GM23338 (cell line): ENCODE results near the gene MRPL52. TPM values are rescaled to one million over a fixed set of nuclear protein-coding genes. Genes with fewer than 3 reads are reported as not detected.

Source experiments
- ATAC-seq: fragments of 200-7000 bp; cut with Tn5 transposase; 3 replicates; pipeline ENCODE4 v1.9.1; 2020
- DNase-seq: peaks from one replicate; pipeline ENCODE4 v3.0.0-alpha.2; 2015; ENCODE audit warnings: low spot score
- H2AFZ ChIP-seq: fragments of 200-600 bp; sonication (generic); 2 replicates; pipeline ENCODE4 v1.8.0; 2016; ENCODE audit warnings: antibody characterized with exemption, mild to moderate bottlenecking, moderate library complexity
- H3F3A ChIP-seq: fragments of 200-600 bp; sonication (generic); replicated peaks from 2 replicates; pipeline ENCODE4 v1.8.0; 2017; ENCODE audit warnings: antibody characterized with exemption, mixed run types, low read depth
- H3K27ac ChIP-seq: fragments of 200-600 bp; sonication (generic); 2 replicates; pipeline ENCODE4 v1.6.1; 2016; ENCODE audit warnings: low read depth
- H3K27me3 ChIP-seq: fragments of 200-600 bp; sonication (generic); 2 replicates; pipeline ENCODE4 v1.8.0; 2016; ENCODE audit warnings: mild to moderate bottlenecking, mixed run types, moderate library complexity; ENCODE audit not compliant: insufficient read depth
- H3K36me3 ChIP-seq: fragments of 200-600 bp; sonication (generic); 2 replicates; pipeline ENCODE4 v1.8.0; 2016; ENCODE audit warnings: mild to moderate bottlenecking; ENCODE audit not compliant: insufficient read depth
- H3K4me1 ChIP-seq: fragments of 200-600 bp; sonication (generic); 2 replicates; pipeline ENCODE4 v1.8.0; 2016; ENCODE audit warnings: mild to moderate bottlenecking, moderate library complexity; ENCODE audit not compliant: insufficient read depth
- H3K4me2 ChIP-seq: fragments of 200-600 bp; sonication (generic); 2 replicates; pipeline ENCODE4 v1.7.1; 2017; ENCODE audit warnings: mixed run types
- H3K4me3 ChIP-seq: fragments of 200-600 bp; sonication (generic); 2 replicates; pipeline ENCODE4 v1.6.1; 2016; ENCODE audit warnings: mixed run types
- H3K79me2 ChIP-seq: fragments of 200-600 bp; sonication (generic); replicated peaks from 2 replicates; pipeline ENCODE4 v1.8.0; 2017; ENCODE audit warnings: mild to moderate bottlenecking; ENCODE audit not compliant: insufficient read depth
- H3K9me2 ChIP-seq: fragments of 200-600 bp; sonication (generic); 2 replicates; pipeline ENCODE4 v1.8.0; 2017; ENCODE audit not compliant: insufficient read depth
- H4K20me1 ChIP-seq: fragments of 200-600 bp; sonication (generic); replicated peaks from 2 replicates; pipeline ENCODE4 v1.8.0; 2017; ENCODE audit warnings: mild to moderate bottlenecking; ENCODE audit not compliant: insufficient read depth
- H3K27ac Mint-ChIP-seq: 2 replicates; pipeline ENCODE4 v1.8.0; 2020; ENCODE audit warnings: inconsistent platforms, mild to moderate bottlenecking, moderate library complexity, mixed read lengths
- H3K27me3 Mint-ChIP-seq: 3 replicates; pipeline ENCODE4 v1.8.0; 2022; ENCODE audit warnings: low read depth, mild to moderate bottlenecking, moderate library complexity, mixed read lengths, inconsistent platforms; ENCODE audit not compliant: insufficient read depth, poor library complexity
- H3K36me3 Mint-ChIP-seq: 3 replicates; pipeline ENCODE4 v1.8.0; 2021; ENCODE audit warnings: low read depth, mild to moderate bottlenecking, inconsistent platforms, moderate library complexity, mixed read lengths
- H3K4me1 Mint-ChIP-seq: 3 replicates; pipeline ENCODE4 v1.8.0; 2020; ENCODE audit warnings: mild to moderate bottlenecking, inconsistent platforms, mixed read lengths
- H3K4me3 Mint-ChIP-seq: 3 replicates; pipeline ENCODE4 v1.8.0; 2021; ENCODE audit warnings: moderate library complexity, mild to moderate bottlenecking, inconsistent platforms, mixed read lengths
- H3K9me3 Mint-ChIP-seq: 3 replicates; pipeline ENCODE4 v1.8.0; 2020; ENCODE audit warnings: moderate library complexity, mild to moderate bottlenecking, inconsistent platforms, mixed read lengths
- CREB1 ChIP-seq: fragments of 250-450 bp; sonication (Bioruptor Pico); IDR thresholded peaks from 2 replicates; pipeline ENCODE4 v1.5.0; 2020; ENCODE audit warnings: low read depth, mild to moderate bottlenecking, moderate library complexity
- EZH2 ChIP-seq: fragments of 200-600 bp; sonication (generic); IDR thresholded peaks from one replicate; pipeline ENCODE4 v1.8.0; 2017; ENCODE audit warnings: antibody characterized with exemption, mild to moderate bottlenecking, low read depth; ENCODE audit not compliant: unreplicated experiment
- EZH2phosphoT487 ChIP-seq: fragments of 200-600 bp; sonication (generic); IDR thresholded peaks from one replicate; pipeline ENCODE4 v1.8.1; 2018; ENCODE audit warnings: antibody characterized with exemption; ENCODE audit not compliant: unreplicated experiment
- JUNB ChIP-seq: IDR thresholded peaks from one replicate; pipeline ENCODE4 v1.6.1; 2016; ENCODE audit warnings: antibody characterized with exemption; ENCODE audit not compliant: unreplicated experiment
- NANOG ChIP-seq: IDR thresholded peaks from 2 replicates; pipeline ENCODE4 v1.6.1; 2016; ENCODE audit warnings: antibody characterized with exemption, borderline replicate concordance
- POLR2AphosphoS5 ChIP-seq: IDR thresholded peaks from 2 replicates; pipeline ENCODE4 v1.6.1; 2016; ENCODE audit warnings: antibody characterized with exemption, low read depth
- STAT1 ChIP-seq: IDR thresholded peaks from one replicate; pipeline ENCODE4 v1.6.1; 2016; ENCODE audit warnings: antibody characterized with exemption; ENCODE audit not compliant: unreplicated experiment
- ZNF331 ChIP-seq: fragments of 250-450 bp; sonication (Bioruptor Pico); IDR thresholded peaks from 2 replicates; pipeline ENCODE4 v1.5.0; 2020; ENCODE audit warnings: low read depth, mild to moderate bottlenecking, moderate library complexity
- polyA plus RNA-seq: library from polyadenylated mRNA; unstranded; fragments of >200 nt; fragmentation: Nextera tagmentation; extraction: Ambion mirVana; gene quantifications from 2 replicates; pipeline ENCODE4 v1.2.1, GENCODE V29; 2016
- total RNA-seq: library from RNA; depleted of rRNA; stranded (reverse); fragments of >200 nt; shearing (Covaris generic); gene quantifications from 2 replicates; pipeline ENCODE4 v1.2.3, GENCODE V29; 2014
- TF ChIP-seq, protein P1 (sequence below): IDR thresholded peaks from 2 replicates; pipeline ENCODE4 v1.6.1; 2016; ENCODE audit warnings: antibody characterized with exemption
- TF ChIP-seq, protein P2 (sequence below), 2 experiments: fragments of 200-600 bp in 1 of 2; sonication (generic) in 1 of 2; conservative IDR thresholded peaks; 2 replicates each; pipeline versions ENCODE4 v1.5.1 to v1.6.1; 2016 to 2017; ENCODE audit warnings: antibody characterized with exemption in 2 of 2, low read depth in 2 of 2, mild to moderate bottlenecking in 2 of 2, moderate library complexity in 1 of 2
- TF ChIP-seq, protein P3 (sequence below): IDR thresholded peaks from one replicate; pipeline ENCODE4 v1.6.1; 2018; ENCODE audit warnings: antibody characterized with exemption; ENCODE audit not compliant: unreplicated experiment

The MRPL52 gene
- total and polyA plus RNA-seq, 2 experiments from 2014 or later, result 131 to 617 TPM

DNA sequence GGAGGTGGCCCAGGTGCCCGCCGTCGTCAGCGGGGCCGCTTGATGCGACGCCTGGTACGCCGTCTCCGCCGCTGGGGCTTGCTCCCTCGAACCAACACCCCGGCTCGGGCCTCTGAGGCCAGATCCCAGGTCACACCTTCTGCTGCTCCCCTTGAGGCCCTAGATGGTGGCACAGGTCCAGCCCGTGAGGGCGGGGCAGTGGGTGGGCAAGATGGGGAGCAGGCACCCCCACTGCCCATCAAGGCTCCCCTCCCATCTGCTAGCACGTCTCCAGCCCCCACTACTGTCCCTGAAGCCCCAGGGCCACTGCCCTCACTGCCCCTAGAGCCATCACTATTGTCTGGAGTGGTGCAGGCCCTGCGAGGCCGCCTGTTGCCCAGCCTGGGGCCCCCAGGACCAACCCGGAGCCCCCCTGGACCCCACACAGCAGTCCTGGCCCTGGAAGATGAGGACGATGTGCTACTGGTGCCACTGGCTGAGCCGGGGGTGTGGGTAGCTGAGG is 47.4 kb downstream of the MRPL52 start (continued):
- TF ChIP-seq, protein P1, sequence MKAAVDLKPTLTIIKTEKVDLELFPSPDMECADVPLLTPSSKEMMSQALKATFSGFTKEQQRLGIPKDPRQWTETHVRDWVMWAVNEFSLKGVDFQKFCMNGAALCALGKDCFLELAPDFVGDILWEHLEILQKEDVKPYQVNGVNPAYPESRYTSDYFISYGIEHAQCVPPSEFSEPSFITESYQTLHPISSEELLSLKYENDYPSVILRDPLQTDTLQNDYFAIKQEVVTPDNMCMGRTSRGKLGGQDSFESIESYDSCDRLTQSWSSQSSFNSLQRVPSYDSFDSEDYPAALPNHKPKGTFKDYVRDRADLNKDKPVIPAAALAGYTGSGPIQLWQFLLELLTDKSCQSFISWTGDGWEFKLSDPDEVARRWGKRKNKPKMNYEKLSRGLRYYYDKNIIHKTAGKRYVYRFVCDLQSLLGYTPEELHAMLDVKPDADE, result no peak
- TF ChIP-seq, protein P2, sequence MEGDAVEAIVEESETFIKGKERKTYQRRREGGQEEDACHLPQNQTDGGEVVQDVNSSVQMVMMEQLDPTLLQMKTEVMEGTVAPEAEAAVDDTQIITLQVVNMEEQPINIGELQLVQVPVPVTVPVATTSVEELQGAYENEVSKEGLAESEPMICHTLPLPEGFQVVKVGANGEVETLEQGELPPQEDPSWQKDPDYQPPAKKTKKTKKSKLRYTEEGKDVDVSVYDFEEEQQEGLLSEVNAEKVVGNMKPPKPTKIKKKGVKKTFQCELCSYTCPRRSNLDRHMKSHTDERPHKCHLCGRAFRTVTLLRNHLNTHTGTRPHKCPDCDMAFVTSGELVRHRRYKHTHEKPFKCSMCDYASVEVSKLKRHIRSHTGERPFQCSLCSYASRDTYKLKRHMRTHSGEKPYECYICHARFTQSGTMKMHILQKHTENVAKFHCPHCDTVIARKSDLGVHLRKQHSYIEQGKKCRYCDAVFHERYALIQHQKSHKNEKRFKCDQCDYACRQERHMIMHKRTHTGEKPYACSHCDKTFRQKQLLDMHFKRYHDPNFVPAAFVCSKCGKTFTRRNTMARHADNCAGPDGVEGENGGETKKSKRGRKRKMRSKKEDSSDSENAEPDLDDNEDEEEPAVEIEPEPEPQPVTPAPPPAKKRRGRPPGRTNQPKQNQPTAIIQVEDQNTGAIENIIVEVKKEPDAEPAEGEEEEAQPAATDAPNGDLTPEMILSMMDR (conservative IDR thresholded peaks at IDR 0.05; ENCODE audit: low read depth in 2 of 2), result no peak
- TF ChIP-seq STAT1 (no peak), CREB1 (no peak), EZH2 (no peak)

DNA sequence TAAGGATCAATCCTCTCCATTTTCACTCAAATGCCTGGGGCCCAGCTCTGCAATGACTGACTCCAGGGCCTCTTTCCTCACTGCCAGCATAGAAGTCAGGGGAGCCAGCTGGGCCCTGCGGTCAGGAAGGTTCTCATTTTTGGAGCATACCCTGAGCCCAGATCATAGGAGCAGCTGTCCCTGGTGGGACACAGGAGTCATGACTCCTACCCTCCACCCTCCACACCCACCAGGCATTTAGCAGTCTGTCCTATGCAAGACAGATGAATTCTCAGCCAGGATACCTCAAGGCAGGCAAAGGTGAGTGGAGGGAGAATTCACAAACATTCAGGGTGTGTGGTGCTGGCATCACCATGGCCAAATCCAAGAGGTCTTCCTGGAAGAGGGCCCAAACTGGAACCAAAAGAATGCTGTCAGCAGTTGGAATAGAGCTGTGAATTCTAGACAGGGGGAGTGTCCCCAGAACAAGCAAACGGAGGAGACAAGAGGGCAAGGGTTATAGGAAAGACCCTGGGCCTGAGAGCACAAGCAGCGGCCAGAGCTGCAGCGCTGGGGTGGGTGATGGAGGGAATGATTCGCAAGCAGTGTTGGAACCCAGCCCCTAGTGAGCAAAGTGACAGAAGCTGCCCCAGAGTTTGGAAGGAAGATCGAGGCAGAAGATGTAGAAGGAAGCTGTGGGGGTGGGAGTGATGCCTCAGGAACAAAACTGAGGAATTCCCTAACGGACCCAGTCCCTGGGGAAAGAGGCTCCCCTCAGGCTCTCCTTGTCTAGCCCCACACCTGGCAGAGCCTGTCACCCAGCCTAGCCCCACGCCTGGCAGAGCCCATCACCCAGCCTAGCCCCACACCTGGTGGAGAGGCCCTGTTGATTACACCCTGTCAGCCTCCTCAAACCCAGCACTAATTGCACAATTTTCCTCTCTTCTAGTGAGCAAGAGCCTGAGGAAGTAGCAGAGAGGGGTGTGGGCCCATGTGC is 48.9 kb downstream of the MRPL52 start:
- Mint-ChIP-seq H3K4me3 (no peak overlapping the region; the same call in 2 of the 3 replicates), H3K27ac (no peak overlapping the region), H3K36me3 (peaks cover 18% of the 10 kb centered on the region), H3K9me3 (no peaks in the 10 kb centered on the region), H3K27me3 (peaks cover 14% of the 10 kb centered on the region), H3K4me1 (peaks cover 21% of the 10 kb centered on the region)
- no peak overlapping the region for H3K27ac ChIP-seq
- H3K36me3 ChIP-seq, result no peaks in the 10 kb centered on the region
- no peaks in the 10 kb centered on the region for H3K9me2 ChIP-seq
- H4K20me1 ChIP-seq, result no peaks in the 10 kb centered on the region
- no peak overlapping the region for H3K4me3 ChIP-seq
- no peaks in the 10 kb centered on the region for H3K79me2 ChIP-seq
- H3K4me2 ChIP-seq, result no peak overlapping the region
- TF ChIP-seq JUNB (no peak), CREB1 (no peak), STAT1 (no peak), EZH2phosphoT487 (no peak), NANOG (no peak), EZH2 (no peak), ZNF331 (CRISPR knock-in tag) (no peak), POLR2AphosphoS5 (no peak)
- TF ChIP-seq, protein P3, sequence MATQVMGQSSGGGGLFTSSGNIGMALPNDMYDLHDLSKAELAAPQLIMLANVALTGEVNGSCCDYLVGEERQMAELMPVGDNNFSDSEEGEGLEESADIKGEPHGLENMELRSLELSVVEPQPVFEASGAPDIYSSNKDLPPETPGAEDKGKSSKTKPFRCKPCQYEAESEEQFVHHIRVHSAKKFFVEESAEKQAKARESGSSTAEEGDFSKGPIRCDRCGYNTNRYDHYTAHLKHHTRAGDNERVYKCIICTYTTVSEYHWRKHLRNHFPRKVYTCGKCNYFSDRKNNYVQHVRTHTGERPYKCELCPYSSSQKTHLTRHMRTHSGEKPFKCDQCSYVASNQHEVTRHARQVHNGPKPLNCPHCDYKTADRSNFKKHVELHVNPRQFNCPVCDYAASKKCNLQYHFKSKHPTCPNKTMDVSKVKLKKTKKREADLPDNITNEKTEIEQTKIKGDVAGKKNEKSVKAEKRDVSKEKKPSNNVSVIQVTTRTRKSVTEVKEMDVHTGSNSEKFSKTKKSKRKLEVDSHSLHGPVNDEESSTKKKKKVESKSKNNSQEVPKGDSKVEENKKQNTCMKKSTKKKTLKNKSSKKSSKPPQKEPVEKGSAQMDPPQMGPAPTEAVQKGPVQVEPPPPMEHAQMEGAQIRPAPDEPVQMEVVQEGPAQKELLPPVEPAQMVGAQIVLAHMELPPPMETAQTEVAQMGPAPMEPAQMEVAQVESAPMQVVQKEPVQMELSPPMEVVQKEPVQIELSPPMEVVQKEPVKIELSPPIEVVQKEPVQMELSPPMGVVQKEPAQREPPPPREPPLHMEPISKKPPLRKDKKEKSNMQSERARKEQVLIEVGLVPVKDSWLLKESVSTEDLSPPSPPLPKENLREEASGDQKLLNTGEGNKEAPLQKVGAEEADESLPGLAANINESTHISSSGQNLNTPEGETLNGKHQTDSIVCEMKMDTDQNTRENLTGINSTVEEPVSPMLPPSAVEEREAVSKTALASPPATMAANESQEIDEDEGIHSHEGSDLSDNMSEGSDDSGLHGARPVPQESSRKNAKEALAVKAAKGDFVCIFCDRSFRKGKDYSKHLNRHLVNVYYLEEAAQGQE, result no peak
- TF ChIP-seq, protein P1, result no peak
- peaks cover 16% of the 10 kb centered on the region for H3K4me1 ChIP-seq
- H2AFZ ChIP-seq, result no peak overlapping the region
- H3F3A ChIP-seq, result 0 out of 2 replicates have a peak, but pooled peaks cover 8% of the 10 kb centered on the region
- ATAC-seq (no peak), DNase-seq (no peak)
- H3K27me3 ChIP-seq, result no peaks in the 10 kb centered on the region
